Endothelial cell of umbilical vein (primary cell): Measurements from ENCODE around the gene CD48. TPM values are rescaled to one million over a fixed set of nuclear protein-coding genes. Genes with fewer than 3 reads are reported as not detected.

ENCODE experiments used
- BruUV-seq: library from RNA; stranded (reverse); fragments of 400-500 nt; replicated peaks from 2 replicates; lab custom pipeline; 2021; lab: Mats Ljungman, UMichigan
- CTCF ChIA-PET: fragments of 300-600, 350-600 bp; sonication (Branson Sonifier 250); formaldehyde crosslinking; loops from one replicate; lab custom pipeline; 2021; ENCODE audit warnings: antibody characterized with exemption, inconsistent platforms; lab: Charles Lee
- POLR2A ChIA-PET: fragments of 300-600, 350-600 bp; sonication (Branson Sonifier 250); formaldehyde crosslinking; loops from one replicate; lab custom pipeline; 2021; ENCODE audit warnings: antibody characterized with exemption, inconsistent platforms; lab: Charles Lee
- DNase-seq: peaks from one replicate; pipeline ENCODE4 v3.0.0-alpha.2; 2011; ENCODE audit warnings: low read depth, low spot score
- FAIRE-seq: peaks from 2 replicates; lab custom pipeline; 2011; peaks lifted over from hg19 to GRCh38; lab: Jason Lieb, UNC
- H2AFZ ChIP-seq: 2 replicates; pipeline ENCODE4 v1.6.0; 2012; ENCODE audit warnings: low read depth, low read length, control low read depth, inconsistent platforms
- H3K27ac ChIP-seq: 2 replicates; pipeline ENCODE4 v1.5.1; 2011; ENCODE audit warnings: low read depth, mild to moderate bottlenecking, control low read depth, low read length, moderate library complexity; ENCODE audit not compliant: insufficient read depth
- H3K27me3 ChIP-seq, 2 experiments: 2 replicates each; pipeline versions ENCODE4 v1.6.0 to v1.6.1; 2011; ENCODE audit warnings: low read length in 2 of 2, mixed read lengths in 1 of 2; ENCODE audit not compliant: control insufficient read depth in 2 of 2, insufficient read depth in 2 of 2
- H3K36me3 ChIP-seq, 2 experiments: 2 replicates in 1 of 2; 3 replicates in 1 of 2; pipeline ENCODE4 v1.5.1; 2011; ENCODE audit warnings: low read length in 2 of 2, mild to moderate bottlenecking in 1 of 2, moderate library complexity in 1 of 2; ENCODE audit not compliant: control insufficient read depth in 2 of 2, insufficient read depth in 2 of 2; ENCODE audit errors: extremely low read depth in 1 of 2
- H3K4me1 ChIP-seq: 3 replicates; pipeline ENCODE4 v1.5.1; 2011; ENCODE audit warnings: mild to moderate bottlenecking, low read length; ENCODE audit not compliant: control insufficient read depth, insufficient read depth; ENCODE audit errors: extremely low read depth
- H3K4me2 ChIP-seq: 2 replicates; pipeline ENCODE4 v1.6.1; 2011; ENCODE audit warnings: low read length, control low read depth, mixed read lengths; ENCODE audit not compliant: insufficient read depth
- H3K4me3 ChIP-seq, 3 experiments: fragments of 200-600 bp in 1 of 3; sonication (generic), shearing (Covaris generic) in 1 of 3; replicated peaks in 1 of 3; 2 replicates each; pipeline ENCODE4 v1.5.1; 2011 to 2016; ENCODE audit warnings: control low read depth in 3 of 3, low read length in 3 of 3, mild to moderate bottlenecking in 2 of 3, inconsistent platforms in 1 of 3, low read depth in 1 of 3, moderate library complexity in 1 of 3; ENCODE audit not compliant: insufficient read depth in 1 of 3
- H3K79me2 ChIP-seq: 2 replicates; pipeline ENCODE4 v1.6.0; 2012; ENCODE audit warnings: low read length, inconsistent platforms; ENCODE audit not compliant: control insufficient read depth, insufficient read depth
- H3K9ac ChIP-seq: replicated peaks from 2 replicates; pipeline ENCODE3; 2011; ENCODE audit warnings: low read length, control low read depth; ENCODE audit not compliant: insufficient read depth; ENCODE audit errors: extremely low read depth
- H3K9me1 ChIP-seq: replicated peaks from 3 replicates; pipeline ENCODE4 v1.6.0; 2011; ENCODE audit warnings: mild to moderate bottlenecking, low read length; ENCODE audit not compliant: control insufficient read depth, insufficient read depth; ENCODE audit errors: extremely low read depth
- H3K9me3 ChIP-seq: replicated peaks from 2 replicates; pipeline ENCODE4 v1.5.1; 2012; ENCODE audit warnings: low read length, inconsistent platforms; ENCODE audit not compliant: control insufficient read depth, insufficient read depth
- H4K20me1 ChIP-seq: replicated peaks from 2 replicates; pipeline ENCODE3; 2011; ENCODE audit warnings: mild to moderate bottlenecking, low read length; ENCODE audit not compliant: control insufficient read depth, insufficient read depth; ENCODE audit errors: extremely low read depth
- EZH2 ChIP-seq: IDR thresholded peaks from 2 replicates; pipeline ENCODE4 v1.6.1; 2012; ENCODE audit warnings: borderline replicate concordance, low read depth, mild to moderate bottlenecking, moderate library complexity, low read length, inconsistent platforms; ENCODE audit not compliant: severe bottlenecking
- FOS ChIP-seq: IDR thresholded peaks from 2 replicates; pipeline ENCODE4 v1.6.1; 2011; ENCODE audit warnings: mild to moderate bottlenecking, low read length, moderate library complexity, borderline replicate concordance; ENCODE audit not compliant: insufficient read depth
- GATA2 ChIP-seq: IDR thresholded peaks from 2 replicates; pipeline ENCODE4 v1.7.0; 2011; ENCODE audit warnings: low read depth, mild to moderate bottlenecking, moderate library complexity, mixed read lengths, low read length; ENCODE audit not compliant: insufficient read length, insufficient read depth
- JUN ChIP-seq: IDR thresholded peaks from 2 replicates; pipeline ENCODE4 v1.6.1; 2011; ENCODE audit warnings: borderline replicate concordance, low read depth; ENCODE audit not compliant: insufficient read length, insufficient read depth
- MYC ChIP-seq: IDR thresholded peaks from one replicate; pipeline ENCODE4 v1.6.1; 2011; ENCODE audit warnings: mild to moderate bottlenecking, low read depth, low read length
- POLR2A ChIP-seq: IDR thresholded peaks from 2 replicates; pipeline ENCODE4 v1.6.1; 2012; ENCODE audit warnings: low read depth, mild to moderate bottlenecking, control low read depth, low read length
- POLR2AphosphoS5 ChIP-seq: IDR thresholded peaks from 2 replicates; pipeline ENCODE4 v1.6.1; 2012; ENCODE audit warnings: low read depth, mild to moderate bottlenecking, control low read depth, low read length, moderate library complexity; ENCODE audit not compliant: insufficient read depth
- dilution Hi-C: fragments of 300-500 bp; cut with MboI; formaldehyde crosslinking; loops from one replicate; pipeline ENCODE4 v1.15.0; 2019; ENCODE audit warnings: low sequenced_read_pairs; ENCODE audit not compliant: extremely low pct_ligation_motif_present
- intact Hi-C: fragments of 100-400 bp; cut with micrococcal nuclease; formaldehyde crosslinking; loops from one replicate; pipeline ENCODE4 v1.10.0; 2022
- polyA plus RNA-seq, 4 experiments: library from polyadenylated mRNA; depleted of rRNA in 3 of 4; stranded (reverse) in 3 of 4; unstranded in 1 of 4; fragments of >200 nt; gene quantifications; 2 replicates each; pipeline versions ENCODE4 v1.2.1 to v1.2.3, GENCODE V29; 2011 to 2012; ENCODE audit warnings: missing spikeins in 1 of 4
- total RNA-seq: library from RNA; stranded (reverse); gene quantifications from 2 replicates; pipeline ENCODE4 v1.2.3, GENCODE V29; 2021
- TF ChIP-seq, protein P1 (sequence below), 2 donors: IDR thresholded peaks; 1 replicate in 1 of 2; 2 replicates in 1 of 2; pipeline ENCODE4 v1.5.1; 2011; ENCODE audit warnings: low read length in 2 of 2, mild to moderate bottlenecking in 2 of 2, moderate library complexity in 2 of 2, control low read depth in 1 of 2, inconsistent platforms in 1 of 2, low read depth in 1 of 2; ENCODE audit not compliant: insufficient read depth in 1 of 2; ENCODE audit errors: extremely low read depth in 1 of 2
- TF ChIP-seq, protein P2 (sequence below): IDR thresholded peaks from 2 replicates; pipeline ENCODE4 v1.6.1; 2011; ENCODE audit not compliant: insufficient read depth, insufficient read length

The CD48 gene
- total and polyA plus RNA-seq, 2 donors (not counting 3 experiments of a cell fraction or from before 2014, with no cell fraction given): not detected

DNA sequence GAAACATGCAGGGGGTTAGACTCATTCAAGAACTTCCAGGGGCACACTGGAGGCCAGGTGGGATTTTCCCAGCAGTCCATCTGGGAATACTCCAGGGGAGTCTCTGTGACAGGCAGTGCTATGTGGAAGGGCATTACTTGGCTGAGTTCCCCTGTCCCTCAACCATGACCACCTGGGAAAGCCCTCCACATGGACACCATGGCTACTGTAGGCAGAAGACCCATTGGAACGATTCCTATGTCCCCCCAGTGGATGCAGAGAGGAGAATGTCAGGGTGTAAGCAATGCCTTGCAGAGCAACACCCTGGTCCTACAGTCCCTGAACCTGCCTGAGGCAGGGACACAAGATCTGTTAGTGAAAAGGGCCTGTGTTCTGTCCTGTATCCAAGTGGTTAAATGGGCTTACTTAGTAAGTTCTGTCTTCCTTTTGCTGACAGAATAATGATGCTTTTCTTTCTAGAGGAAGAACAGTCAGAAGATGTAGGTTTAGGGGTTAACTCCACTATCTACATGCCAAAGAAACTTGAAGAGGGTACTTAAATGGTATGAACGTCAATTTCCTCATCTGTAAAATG, 78.2 kb downstream of the CD48 start:
- FAIRE-seq (no peak), DNase-seq (no peak)
- intact Hi-C loops (no loop called here), dilution Hi-C loops (no loop called here)
- Histone ChIP-seq H3K9ac (no peak overlapping the region), H3K9me1 (no peaks in the 10 kb centered on the region), H4K20me1 (no peaks in the 10 kb centered on the region), H3K27ac (no peak overlapping the region), H3K4me3 (no peak overlapping the region), H3K27me3 (no peaks in the 10 kb centered on the region), H3K36me3 (no peaks in the 10 kb centered on the region), H3K9me3 (no peaks in the 10 kb centered on the region), H2AFZ (no peak overlapping the region), H3K4me1 (peaks cover 6% of the 10 kb centered on the region), H3K79me2 (no peaks in the 10 kb centered on the region), H3K4me2 (no peak overlapping the region)
- no peak for TF ChIP-seq FOS
- TF ChIP-seq, protein P1, sequence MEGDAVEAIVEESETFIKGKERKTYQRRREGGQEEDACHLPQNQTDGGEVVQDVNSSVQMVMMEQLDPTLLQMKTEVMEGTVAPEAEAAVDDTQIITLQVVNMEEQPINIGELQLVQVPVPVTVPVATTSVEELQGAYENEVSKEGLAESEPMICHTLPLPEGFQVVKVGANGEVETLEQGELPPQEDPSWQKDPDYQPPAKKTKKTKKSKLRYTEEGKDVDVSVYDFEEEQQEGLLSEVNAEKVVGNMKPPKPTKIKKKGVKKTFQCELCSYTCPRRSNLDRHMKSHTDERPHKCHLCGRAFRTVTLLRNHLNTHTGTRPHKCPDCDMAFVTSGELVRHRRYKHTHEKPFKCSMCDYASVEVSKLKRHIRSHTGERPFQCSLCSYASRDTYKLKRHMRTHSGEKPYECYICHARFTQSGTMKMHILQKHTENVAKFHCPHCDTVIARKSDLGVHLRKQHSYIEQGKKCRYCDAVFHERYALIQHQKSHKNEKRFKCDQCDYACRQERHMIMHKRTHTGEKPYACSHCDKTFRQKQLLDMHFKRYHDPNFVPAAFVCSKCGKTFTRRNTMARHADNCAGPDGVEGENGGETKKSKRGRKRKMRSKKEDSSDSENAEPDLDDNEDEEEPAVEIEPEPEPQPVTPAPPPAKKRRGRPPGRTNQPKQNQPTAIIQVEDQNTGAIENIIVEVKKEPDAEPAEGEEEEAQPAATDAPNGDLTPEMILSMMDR (IDR thresholded peaks at IDR 0.05; ENCODE audit: extremely low read depth in 1 of 2, insufficient read depth in 1 of 2, low read depth in 1 of 2, low read length in 2 of 2): no peak
- TF ChIP-seq GATA2: no peak
- TF ChIP-seq POLR2A: no peak
- TF ChIP-seq EZH2: no peak
- TF ChIP-seq MYC: no peak
- TF ChIP-seq, protein P2, sequence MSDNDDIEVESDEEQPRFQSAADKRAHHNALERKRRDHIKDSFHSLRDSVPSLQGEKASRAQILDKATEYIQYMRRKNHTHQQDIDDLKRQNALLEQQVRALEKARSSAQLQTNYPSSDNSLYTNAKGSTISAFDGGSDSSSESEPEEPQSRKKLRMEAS: no peak
- TF ChIP-seq POLR2AphosphoS5: no peak
- no peak for TF ChIP-seq JUN
- BruUV-seq: no TSS peak
- ChIA-PET CTCF (no interaction called here), POLR2A (no interaction called here)
